H9 (cell line): ENCODE measurements around the gene GPR50. TPM values are rescaled to one million over a fixed set of nuclear protein-coding genes. Genes with fewer than 3 reads are reported as not detected.
A peak's percentile ranks its signal among the peaks of the same experiment; 100 is the strongest.

Experiments used
- DNase-seq: peaks from one replicate; pipeline ENCODE4 v3.0.0-alpha.2; 2017
- H2AFZ ChIP-seq: one replicate; pipeline ENCODE4 v1.6.1; 2013; ENCODE audit warnings: mild to moderate bottlenecking, low read length, control low read depth, moderate library complexity
- H2AK5ac ChIP-seq: 2 replicates; pipeline ENCODE4 v1.6.1; 2013; ENCODE audit warnings: low read length, control low read depth, mixed read lengths; ENCODE audit not compliant: insufficient read length
- H2BK120ac ChIP-seq: one replicate; pipeline ENCODE4 v1.6.1; 2013; ENCODE audit warnings: low read depth, mild to moderate bottlenecking, low read length, control low read depth, inconsistent platforms; ENCODE audit not compliant: poor library complexity, severe bottlenecking
- H2BK12ac ChIP-seq: 2 replicates; pipeline ENCODE4 v1.6.1; 2013; ENCODE audit warnings: low read length, control low read depth, mixed read lengths, low read depth; ENCODE audit not compliant: insufficient read length
- H2BK15ac ChIP-seq: 2 replicates; pipeline ENCODE4 v1.6.1; 2013; ENCODE audit warnings: low read depth, low read length, control low read depth
- H2BK20ac ChIP-seq: one replicate; pipeline ENCODE4 v1.6.1; 2013; ENCODE audit warnings: low read depth, mild to moderate bottlenecking, low read length, control low read depth, inconsistent platforms; ENCODE audit not compliant: poor library complexity, severe bottlenecking
- H2BK5ac ChIP-seq: 2 replicates; pipeline ENCODE4 v1.6.1; 2013; ENCODE audit warnings: low read length, control low read depth, mixed read lengths; ENCODE audit not compliant: insufficient read length
- H3K14ac ChIP-seq: 2 replicates; pipeline ENCODE4 v1.6.1; 2013; ENCODE audit warnings: low read length, control low read depth; ENCODE audit not compliant: insufficient read depth
- H3K18ac ChIP-seq: 2 replicates; pipeline ENCODE4 v1.6.1; 2013; ENCODE audit warnings: low read depth, mild to moderate bottlenecking, mixed read lengths, low read length, control low read depth; ENCODE audit not compliant: insufficient read length
- H3K23ac ChIP-seq: 2 replicates; pipeline ENCODE4 v1.6.1; 2013; ENCODE audit warnings: low read length, control low read depth, mixed read lengths, low read depth; ENCODE audit not compliant: insufficient read length
- H3K23me2 ChIP-seq: 2 replicates; pipeline ENCODE4 v1.6.1; 2013; ENCODE audit warnings: low read depth, mild to moderate bottlenecking, mixed read lengths, low read length, control low read depth; ENCODE audit not compliant: insufficient read length, poor library complexity, severe bottlenecking
- H3K27ac ChIP-seq: 2 replicates; pipeline ENCODE4 v1.5.1; 2013; ENCODE audit warnings: low read length, control low read depth, mixed read lengths, low read depth; ENCODE audit not compliant: insufficient read length
- H3K27me3 ChIP-seq: 2 replicates; pipeline ENCODE4 v1.6.1; 2013; ENCODE audit warnings: low read length, control low read depth, inconsistent platforms; ENCODE audit not compliant: insufficient read depth
- H3K4ac ChIP-seq: 2 replicates; pipeline ENCODE4 v1.6.1; 2013; ENCODE audit warnings: low read depth, mild to moderate bottlenecking, control low read depth, inconsistent platforms, low read length, moderate library complexity
- H3K4me1 ChIP-seq: 2 replicates; pipeline ENCODE4 v1.6.1; 2013; ENCODE audit warnings: low read length, control low read depth, inconsistent platforms; ENCODE audit not compliant: insufficient read depth
- H3K4me2 ChIP-seq: 2 replicates; pipeline ENCODE4 v1.6.1; 2013; ENCODE audit warnings: low read length, control low read depth, mixed read lengths; ENCODE audit not compliant: insufficient read length, insufficient read depth
- H3K56ac ChIP-seq: 2 replicates; pipeline ENCODE4 v1.6.1; 2013; ENCODE audit warnings: low read depth, mild to moderate bottlenecking, mixed read lengths, low read length, control low read depth; ENCODE audit not compliant: insufficient read length
- H3K79me1 ChIP-seq: 2 replicates; pipeline ENCODE4 v1.6.1; 2013; ENCODE audit warnings: low read depth, mild to moderate bottlenecking, moderate library complexity, low read length, control low read depth, inconsistent platforms; ENCODE audit not compliant: insufficient read depth, poor library complexity, severe bottlenecking
- H3K79me2 ChIP-seq: 2 replicates; pipeline ENCODE4 v1.6.1; 2013; ENCODE audit warnings: low read length, control low read depth, inconsistent platforms; ENCODE audit not compliant: insufficient read depth
- H3K9ac ChIP-seq: 2 replicates; pipeline ENCODE4 v1.6.1; 2013; ENCODE audit warnings: low read length, control low read depth, mixed read lengths; ENCODE audit not compliant: insufficient read length; ENCODE audit errors: extremely low read depth
- H3K9me3 ChIP-seq: one replicate; pipeline ENCODE4 v1.6.1; 2013; ENCODE audit warnings: low read depth, low read length, inconsistent platforms; ENCODE audit not compliant: control insufficient read depth
- H3T11ph ChIP-seq: one replicate; pipeline ENCODE4 v1.6.1; 2013; ENCODE audit warnings: mild to moderate bottlenecking, low read length, control low read depth, inconsistent platforms
- H4K20me1 ChIP-seq: one replicate; pipeline ENCODE4 v1.6.1; 2013; ENCODE audit not compliant: control insufficient read depth, insufficient read length, insufficient read depth
- H4K5ac ChIP-seq: 2 replicates; pipeline ENCODE4 v1.6.1; 2013; ENCODE audit warnings: low read depth, mild to moderate bottlenecking, mixed read lengths, low read length, control low read depth; ENCODE audit not compliant: insufficient read length
- H4K8ac ChIP-seq: replicated peaks from 2 replicates; pipeline ENCODE4 v1.6.1; 2013; ENCODE audit warnings: low read length, control low read depth, mixed read lengths, low read depth; ENCODE audit not compliant: insufficient read length
- H4K91ac ChIP-seq: 2 replicates; pipeline ENCODE4 v1.6.1; 2013; ENCODE audit warnings: low read depth, mild to moderate bottlenecking, moderate library complexity, mixed read lengths, low read length, control low read depth; ENCODE audit not compliant: insufficient read length
- H3K27ac Mint-ChIP-seq, 3 experiments: 2 replicates in 2 of 3; 3 replicates in 1 of 3; pipeline ENCODE4 v1.8.0; 2020 to 2021; ENCODE audit warnings: mixed read lengths in 3 of 3, mild to moderate bottlenecking in 1 of 3, moderate library complexity in 1 of 3
- H3K27me3 Mint-ChIP-seq: 2 replicates; pipeline ENCODE4 v1.8.0; 2021; ENCODE audit warnings: low read depth, mild to moderate bottlenecking, moderate library complexity, mixed read lengths
- H3K36me3 Mint-ChIP-seq, 3 experiments: 2 replicates in 2 of 3; 3 replicates in 1 of 3; pipeline ENCODE4 v1.8.0; 2020 to 2021; ENCODE audit warnings: low read depth in 3 of 3, mixed read lengths in 3 of 3; ENCODE audit not compliant: insufficient read depth in 1 of 3
- H3K4me1 Mint-ChIP-seq, 2 experiments: 2 replicates each; pipeline ENCODE4 v1.8.0; 2020; ENCODE audit warnings: mixed read lengths in 2 of 2
- H3K4me3 Mint-ChIP-seq, 2 experiments: 2 replicates in 1 of 2; 3 replicates in 1 of 2; pipeline ENCODE4 v1.8.0; 2020 to 2021; ENCODE audit warnings: mild to moderate bottlenecking in 2 of 2, mixed read lengths in 2 of 2, moderate library complexity in 1 of 2
- H3K9me3 Mint-ChIP-seq, 2 experiments: 2 replicates in 1 of 2; 3 replicates in 1 of 2; pipeline ENCODE4 v1.8.0; 2020; ENCODE audit warnings: mild to moderate bottlenecking in 2 of 2, mixed read lengths in 2 of 2, moderate library complexity in 1 of 2
- whole genome bisulfite sequencing: extraction: QIAGEN DNeasy Blood & Tissue Kit; methylation state at CpG from one replicate; pipeline ENCODE4 v1.1.7; 2013; ENCODE audit warnings: missing lambda C conversion rate, low lambda C conversion rate, mixed read lengths; ENCODE audit not compliant: insufficient read length; ENCODE audit errors: extremely low coverage; 5-methylcytosine and 5-hydroxymethylcytosine counted together
- total RNA-seq: library from RNA; stranded (reverse); gene quantifications from 2 replicates; pipeline ENCODE4 v1.2.1, GENCODE V29; 2021
- TF ChIP-seq, protein P1 (sequence below): fragments of 200-600 bp; sonication (generic); conservative IDR thresholded peaks from 3 replicates; pipeline ENCODE4 v1.8.0; 2021; ENCODE audit warnings: antibody characterized with exemption, mild to moderate bottlenecking

The GPR50 gene
- total RNA-seq, 1 experiment from 2014 or later = 12.2 TPM

- H4K91ac ChIP-seq = no peak overlapping the region
- H3K23ac ChIP-seq = no peak overlapping the region
- H2BK15ac ChIP-seq = no peak overlapping the region
- no peaks in the 10 kb centered on the region; the same call in 1 of the 2 replicates for H3K4me1 ChIP-seq
- no peak overlapping the region for H3K9ac ChIP-seq
- peaks cover 92% of the 10 kb centered on the region for H3K27me3 Mint-ChIP-seq
- peaks cover 75 to 85% of the 10 kb centered on the region in 2 experiments for H3K9me3 Mint-ChIP-seq
- H2BK5ac ChIP-seq = no peak overlapping the region
- no peak overlapping the region for H3K27ac Mint-ChIP-seq
- H3T11ph ChIP-seq = no peak overlapping the region
- H4K8ac ChIP-seq = no peak overlapping the region
- H2BK12ac ChIP-seq = no peak overlapping the region
- WGBS = no CpG with 5 or more reads among the region's 54 CpGs
- no peak overlapping the region for H2AK5ac ChIP-seq
- H3K14ac ChIP-seq = peak overlapping the region; percentile 44; the same call in 1 of the 2 replicates
- no peak overlapping the region for H2BK20ac ChIP-seq
- H3K27me3 ChIP-seq = peaks cover 22% of the 10 kb centered on the region
- H2AFZ ChIP-seq = no peak overlapping the region
- peaks cover 7 to 9% (median 8%) of the 10 kb centered on the region in 3 experiments; a peak in 6 of 7 replicates for H3K36me3 Mint-ChIP-seq
- H4K20me1 ChIP-seq = no peaks in the 10 kb centered on the region
- no peak for DNase-seq
- no peak overlapping the region for H3K4ac ChIP-seq
- peak overlapping the region; percentile 62 to 85 for H3K4me3 Mint-ChIP-seq
- no peak overlapping the region for H4K5ac ChIP-seq
- H3K18ac ChIP-seq = no peak overlapping the region
- peaks cover 22% of the 10 kb centered on the region for H3K9me3 ChIP-seq
- H3K27ac ChIP-seq = no peak overlapping the region
- peak overlapping the region; percentile 63 for H3K4me2 ChIP-seq
- TF ChIP-seq, protein P1, sequence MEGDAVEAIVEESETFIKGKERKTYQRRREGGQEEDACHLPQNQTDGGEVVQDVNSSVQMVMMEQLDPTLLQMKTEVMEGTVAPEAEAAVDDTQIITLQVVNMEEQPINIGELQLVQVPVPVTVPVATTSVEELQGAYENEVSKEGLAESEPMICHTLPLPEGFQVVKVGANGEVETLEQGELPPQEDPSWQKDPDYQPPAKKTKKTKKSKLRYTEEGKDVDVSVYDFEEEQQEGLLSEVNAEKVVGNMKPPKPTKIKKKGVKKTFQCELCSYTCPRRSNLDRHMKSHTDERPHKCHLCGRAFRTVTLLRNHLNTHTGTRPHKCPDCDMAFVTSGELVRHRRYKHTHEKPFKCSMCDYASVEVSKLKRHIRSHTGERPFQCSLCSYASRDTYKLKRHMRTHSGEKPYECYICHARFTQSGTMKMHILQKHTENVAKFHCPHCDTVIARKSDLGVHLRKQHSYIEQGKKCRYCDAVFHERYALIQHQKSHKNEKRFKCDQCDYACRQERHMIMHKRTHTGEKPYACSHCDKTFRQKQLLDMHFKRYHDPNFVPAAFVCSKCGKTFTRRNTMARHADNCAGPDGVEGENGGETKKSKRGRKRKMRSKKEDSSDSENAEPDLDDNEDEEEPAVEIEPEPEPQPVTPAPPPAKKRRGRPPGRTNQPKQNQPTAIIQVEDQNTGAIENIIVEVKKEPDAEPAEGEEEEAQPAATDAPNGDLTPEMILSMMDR = no peak; the same call in 2 of the 3 replicates
- H3K79me2 ChIP-seq = no peaks in the 10 kb centered on the region
- H3K4me1 Mint-ChIP-seq = peaks cover 13% of the 10 kb centered on the region in 2 experiments; a peak in 3 of 4 replicates
- H2BK120ac ChIP-seq = no peak overlapping the region
- H3K56ac ChIP-seq = no peak overlapping the region
- no peaks in the 10 kb centered on the region for H3K79me1 ChIP-seq
- H3K23me2 ChIP-seq = peaks cover 23% of the 10 kb centered on the region
These were observed 911 bp upstream of the GPR50 start for GRCh38 chrX:151175283-151176062.
